Prostate gland (tissue), 2 donors: ENCODE data around the gene CHST13. TPM values are rescaled to one million over a fixed set of nuclear protein-coding genes. Genes with fewer than 3 reads are reported as not detected.

Experiments
- DNase-seq: peaks from one replicate; pipeline ENCODE4 v3.0.0-alpha.2; 2019; ENCODE audit warnings: low spot score
- H3K27ac ChIP-seq, 2 donors: fragments of 200-600 bp; sonication (generic); 2 replicates each; pipeline ENCODE4 v1.5.1; 2017 to 2019
- H3K27me3 ChIP-seq: fragments of 200-600 bp; sonication (generic); replicated peaks from 2 replicates; pipeline ENCODE4 v1.5.1; 2019; ENCODE audit not compliant: insufficient read depth
- H3K36me3 ChIP-seq, 2 donors: fragments of 200-600 bp; sonication (generic); 1 replicate in 1 of 2; 2 replicates in 1 of 2; pipeline versions ENCODE4 v1.5.1 to v1.8.1; 2017 to 2019
- H3K4me1 ChIP-seq: fragments of 200-600 bp; sonication (generic); replicated peaks from 2 replicates; pipeline ENCODE4 v1.5.1; 2019
- H3K4me3 ChIP-seq, 2 donors: fragments of 200-600 bp; sonication (generic); 2 replicates each; pipeline ENCODE4 v1.5.1; 2017 to 2019
- H3K9me3 ChIP-seq: fragments of 200-600 bp; sonication (generic); 2 replicates; pipeline ENCODE4 v1.5.1; 2017
- POLR2A ChIP-seq: fragments of 450-650 bp; IDR thresholded peaks from one replicate; pipeline ENCODE4 v1.6.1; 2016; ENCODE audit warnings: antibody characterized with exemption, mild to moderate bottlenecking
- POLR2AphosphoS5 ChIP-seq: sonication (generic); formaldehyde crosslinking; IDR thresholded peaks from one replicate; pipeline ENCODE4 v1.6.1; 2017; ENCODE audit warnings: antibody characterized with exemption
- WGBS: methylation state at CpG from one replicate; pipeline ENCODE4 v1.1.5; 2018; 5-methylcytosine and 5-hydroxymethylcytosine counted together
- intact Hi-C: fragments of 100-400 bp; cut with DNase I; formaldehyde crosslinking; loops from one replicate; pipeline ENCODE4 v1.14.2; 2022
- total RNA-seq, 2 donors: library from RNA; depleted of rRNA; stranded (reverse); fragments of >200 nt; gene quantifications; one replicate each; pipeline ENCODE4 v1.1.0, GENCODE V29; 2016
- TF ChIP-seq, protein P1 (sequence below), 4 experiments: fragments of 200-600 bp in 2 of 4; fragments of 450-650 bp in 2 of 4; sonication (generic) in 2 of 4; IDR thresholded peaks; 1 replicate in 3 of 4; 2 replicates in 1 of 4; pipeline ENCODE4 v1.5.1; 2016 to 2019; ENCODE audit warnings: antibody characterized with exemption in 4 of 4, mild to moderate bottlenecking in 2 of 4, moderate library complexity in 2 of 4

CHST13 gene
- total RNA-seq, 2 donors from 2014 or later: 6.9 TPM; not detected in 1

DNA sequence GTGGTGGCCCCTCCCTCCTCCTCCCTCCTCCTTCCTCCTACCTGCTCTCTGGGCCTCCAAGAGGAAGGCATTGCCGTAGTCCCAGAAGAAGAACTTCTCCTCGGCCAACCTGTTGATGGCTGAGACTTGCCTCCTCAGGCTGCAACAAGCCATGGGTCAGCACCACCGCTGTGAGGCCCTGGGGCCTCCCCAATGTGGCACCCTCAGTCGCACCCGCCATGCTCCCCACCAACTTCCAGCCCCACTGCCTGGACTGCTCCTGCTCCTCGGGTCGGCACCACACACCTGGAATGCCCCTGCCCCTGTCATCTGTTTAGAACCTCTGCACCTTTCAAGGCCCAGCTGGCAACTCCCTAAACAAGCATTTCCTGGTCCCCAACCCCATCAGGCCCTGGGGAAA is 23.9 kb upstream of the CHST13 start:
- Histone ChIP-seq H3K4me1 (no peaks in the 10 kb centered on the region), H3K27me3 (no peaks in the 10 kb centered on the region), H3K36me3 (no peaks in the 10 kb centered on the region), H3K9me3 (no peaks in the 10 kb centered on the region), H3K27ac (no peak overlapping the region), H3K4me3 (no peak overlapping the region)
- 75% methylated on average over 7 of the region's 7 CpGs for WGBS
- intact Hi-C loops: no loop called here
- TF ChIP-seq, protein P1, sequence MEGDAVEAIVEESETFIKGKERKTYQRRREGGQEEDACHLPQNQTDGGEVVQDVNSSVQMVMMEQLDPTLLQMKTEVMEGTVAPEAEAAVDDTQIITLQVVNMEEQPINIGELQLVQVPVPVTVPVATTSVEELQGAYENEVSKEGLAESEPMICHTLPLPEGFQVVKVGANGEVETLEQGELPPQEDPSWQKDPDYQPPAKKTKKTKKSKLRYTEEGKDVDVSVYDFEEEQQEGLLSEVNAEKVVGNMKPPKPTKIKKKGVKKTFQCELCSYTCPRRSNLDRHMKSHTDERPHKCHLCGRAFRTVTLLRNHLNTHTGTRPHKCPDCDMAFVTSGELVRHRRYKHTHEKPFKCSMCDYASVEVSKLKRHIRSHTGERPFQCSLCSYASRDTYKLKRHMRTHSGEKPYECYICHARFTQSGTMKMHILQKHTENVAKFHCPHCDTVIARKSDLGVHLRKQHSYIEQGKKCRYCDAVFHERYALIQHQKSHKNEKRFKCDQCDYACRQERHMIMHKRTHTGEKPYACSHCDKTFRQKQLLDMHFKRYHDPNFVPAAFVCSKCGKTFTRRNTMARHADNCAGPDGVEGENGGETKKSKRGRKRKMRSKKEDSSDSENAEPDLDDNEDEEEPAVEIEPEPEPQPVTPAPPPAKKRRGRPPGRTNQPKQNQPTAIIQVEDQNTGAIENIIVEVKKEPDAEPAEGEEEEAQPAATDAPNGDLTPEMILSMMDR (IDR thresholded peaks at IDR 0.05): no peak
- TF ChIP-seq POLR2AphosphoS5 (no peak), POLR2A (no peak)
- DNase-seq: no peak

DNA sequence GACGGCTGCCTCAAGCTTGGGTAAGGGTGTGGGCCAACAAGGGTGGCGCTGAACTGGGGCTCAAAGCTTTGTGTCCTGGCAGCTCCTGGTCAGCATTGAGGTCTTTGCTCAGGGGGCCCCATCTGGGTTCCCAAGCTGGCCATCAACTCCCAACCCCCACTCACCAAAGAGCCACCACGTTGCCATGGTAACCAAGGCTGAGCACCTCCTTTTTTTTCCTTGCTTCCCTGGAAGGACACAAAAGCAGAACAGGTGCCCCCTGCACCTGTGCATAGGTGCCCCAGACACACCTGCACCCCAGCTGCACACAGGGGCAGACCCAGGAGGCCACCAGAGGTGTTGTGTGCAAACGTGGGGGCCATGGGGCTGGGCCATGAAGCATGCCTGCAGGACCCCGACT is 22.9 kb upstream of the CHST13 start:
- no peak overlapping the region for H3K4me3 ChIP-seq
- 70% methylated on average over 5 of the region's 5 CpGs for WGBS

DNA sequence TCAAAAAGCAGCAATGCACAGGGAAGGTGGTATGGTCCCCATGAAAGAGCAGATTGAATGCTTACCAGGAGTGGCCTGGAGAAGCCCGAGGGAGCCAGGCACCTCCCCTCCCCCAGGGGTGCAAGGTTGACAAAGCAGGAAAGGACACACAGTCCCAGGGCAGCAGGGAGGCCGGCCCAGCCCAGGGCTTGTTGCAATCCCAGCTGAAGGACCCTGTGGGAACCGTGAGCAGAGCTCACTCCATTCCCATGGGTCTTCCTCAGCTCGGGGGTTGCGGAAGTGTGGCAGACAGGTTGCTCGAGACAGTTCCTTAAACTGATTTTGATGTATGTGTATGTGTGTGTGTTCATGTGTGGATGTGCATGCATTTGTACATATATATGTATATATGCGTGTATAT is 22.2 kb upstream of the CHST13 start:
- Histone ChIP-seq H3K9me3 (no peaks in the 10 kb centered on the region), H3K4me3 (no peak overlapping the region), H3K27ac (no peak overlapping the region), H3K36me3 (no peaks in the 10 kb centered on the region), H3K4me1 (no peaks in the 10 kb centered on the region), H3K27me3 (no peaks in the 10 kb centered on the region)
- TF ChIP-seq POLR2AphosphoS5 (no peak), POLR2A (no peak)
- TF ChIP-seq, protein P1 (IDR thresholded peaks at IDR 0.05): no peak
- intact Hi-C loops: no loop called here
- DNase-seq: no peak
- 58% methylated on average over 7 of the region's 7 CpGs for WGBS

More for the DNA sequence above, 22.9 kb upstream of the CHST13 start:
- Histone ChIP-seq H3K27me3 (no peaks in the 10 kb centered on the region), H3K27ac (no peak overlapping the region), H3K36me3 (no peaks in the 10 kb centered on the region), H3K4me1 (no peaks in the 10 kb centered on the region), H3K9me3 (no peaks in the 10 kb centered on the region)
- DNase-seq: no peak
- intact Hi-C loops: no loop called here
- TF ChIP-seq POLR2A: no peak
- TF ChIP-seq, protein P1 (IDR thresholded peaks at IDR 0.05): no peak
- no peak for TF ChIP-seq POLR2AphosphoS5

DNA sequence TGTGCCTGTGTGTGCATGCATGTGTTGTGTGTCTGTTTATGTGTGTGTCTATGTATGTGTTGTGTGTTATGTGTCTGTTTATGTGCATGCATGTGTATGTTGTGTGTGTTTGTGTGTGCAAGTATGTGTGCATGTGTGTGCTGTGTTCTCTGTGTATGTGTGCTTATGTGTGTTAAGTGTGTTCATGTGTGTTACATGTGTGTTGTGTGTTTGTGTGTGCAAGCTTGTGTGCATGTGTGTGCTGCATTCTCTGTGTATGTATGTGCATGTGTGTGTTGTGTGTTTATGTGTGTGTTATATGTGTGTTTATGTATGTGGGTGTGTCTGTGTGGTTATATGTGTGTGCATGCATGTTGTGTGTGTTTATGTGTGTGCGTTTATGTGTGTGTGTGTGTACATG is 21.3 kb upstream of the CHST13 start:
- Histone ChIP-seq H3K27me3 (no peaks in the 10 kb centered on the region), H3K27ac (no peak overlapping the region), H3K36me3 (no peaks in the 10 kb centered on the region), H3K4me1 (no peaks in the 10 kb centered on the region), H3K9me3 (no peaks in the 10 kb centered on the region), H3K4me3 (no peak overlapping the region)
- DNase-seq: no peak
- intact Hi-C loops: no loop called here
- 90% methylated on average over 1 of the region's 1 CpG for WGBS
- TF ChIP-seq, protein P1 (IDR thresholded peaks at IDR 0.05): no peak
- no peak for TF ChIP-seq POLR2A
- no peak for TF ChIP-seq POLR2AphosphoS5

DNA sequence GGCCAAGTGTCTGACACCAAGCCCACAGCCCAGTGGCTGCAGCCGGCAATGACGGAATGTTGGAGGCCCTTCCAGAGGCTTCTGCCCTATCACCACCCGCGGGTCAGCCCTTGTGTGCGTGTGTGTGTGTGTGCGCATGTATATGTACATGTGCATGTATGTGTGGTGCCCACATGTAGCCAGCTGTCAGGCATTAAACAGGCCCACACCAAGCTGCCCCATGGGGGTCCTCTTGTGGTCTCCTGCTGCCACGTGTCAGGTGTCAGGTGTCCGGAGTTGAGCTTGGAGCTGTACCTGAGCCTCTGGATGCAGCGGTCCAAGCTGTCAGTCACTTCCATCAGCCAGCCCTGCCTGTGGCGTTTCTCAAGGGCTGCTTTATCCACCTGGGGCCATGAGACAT is 20.3 kb upstream of the CHST13 start:
- H3K9me3 ChIP-seq: no peaks in the 10 kb centered on the region
- DNase-seq: no peak
- no peak overlapping the region for H3K27ac ChIP-seq
- H3K27me3 ChIP-seq: no peaks in the 10 kb centered on the region
- no peaks in the 10 kb centered on the region for H3K36me3 ChIP-seq
- TF ChIP-seq POLR2AphosphoS5: no peak
- TF ChIP-seq, protein P1 (IDR thresholded peaks at IDR 0.05): no peak
- no peak for TF ChIP-seq POLR2A
- no peak overlapping the region for H3K4me3 ChIP-seq
- 84% methylated on average over 10 of the region's 10 CpGs for WGBS
- no peaks in the 10 kb centered on the region for H3K4me1 ChIP-seq
- intact Hi-C loops: no loop called here
